ENCODE data around the gene ENDOU.

Gene ENDOU, protein sequence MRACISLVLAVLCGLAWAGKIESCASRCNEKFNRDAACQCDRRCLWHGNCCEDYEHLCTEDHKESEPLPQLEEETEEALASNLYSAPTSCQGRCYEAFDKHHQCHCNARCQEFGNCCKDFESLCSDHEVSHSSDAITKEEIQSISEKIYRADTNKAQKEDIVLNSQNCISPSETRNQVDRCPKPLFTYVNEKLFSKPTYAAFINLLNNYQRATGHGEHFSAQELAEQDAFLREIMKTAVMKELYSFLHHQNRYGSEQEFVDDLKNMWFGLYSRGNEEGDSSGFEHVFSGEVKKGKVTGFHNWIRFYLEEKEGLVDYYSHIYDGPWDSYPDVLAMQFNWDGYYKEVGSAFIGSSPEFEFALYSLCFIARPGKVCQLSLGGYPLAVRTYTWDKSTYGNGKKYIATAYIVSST

GRCh38 chr12:47725091-47725772 lies at the start of gene ENDOU:
TSS of gene ENDOU (minus strand) at chr12:47725490. CDS start at chr12:47725413, 77 bp downstream.
- DNase-seq (ENCODE audit: low read depth in 1 of 2, low spot score in 1 of 2) = no peak

DNA sequence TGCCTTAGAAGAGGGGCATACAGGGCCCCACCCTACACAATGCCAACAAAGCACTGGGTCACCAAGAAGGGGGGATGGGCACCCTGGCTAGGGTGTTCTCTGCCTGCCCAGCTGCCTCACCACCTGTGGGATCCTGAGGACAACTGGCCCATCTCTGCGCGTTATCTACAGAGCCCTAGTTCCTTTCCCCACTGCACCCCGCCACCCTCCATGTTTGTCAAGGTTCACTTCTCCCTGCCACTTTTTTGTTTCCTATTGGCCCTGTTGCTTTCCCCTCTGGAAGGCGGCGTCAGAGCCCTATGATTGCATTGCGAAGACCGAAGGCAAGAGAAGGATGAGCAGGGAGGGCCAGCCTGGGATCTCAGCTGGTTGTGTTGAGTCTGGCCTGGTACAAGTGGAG lies 49.4 kb upstream of the ENDOU start:
- no peak for DNase-seq (ENCODE audit: low read depth in 1 of 2, low spot score in 1 of 2)

- DNase-seq (ENCODE audit: low read depth in 1 of 2, low spot score in 1 of 2) = no peak
Observed at GRCh38 chr12:47773858-47774580, 48.7 kb upstream of the ENDOU start.

GRCh38 chr12:47773062-47773857 lies 48.0 kb upstream of the ENDOU start, which contains the start of gene SLC48A1:
TSS of gene SLC48A1 (plus strand) at chr12:47773238. CDS start at chr12:47773305, 67 bp downstream.
- DNase-seq (ENCODE audit: low read depth in 1 of 2, low spot score in 1 of 2) = peak; percentile 36

DNA sequence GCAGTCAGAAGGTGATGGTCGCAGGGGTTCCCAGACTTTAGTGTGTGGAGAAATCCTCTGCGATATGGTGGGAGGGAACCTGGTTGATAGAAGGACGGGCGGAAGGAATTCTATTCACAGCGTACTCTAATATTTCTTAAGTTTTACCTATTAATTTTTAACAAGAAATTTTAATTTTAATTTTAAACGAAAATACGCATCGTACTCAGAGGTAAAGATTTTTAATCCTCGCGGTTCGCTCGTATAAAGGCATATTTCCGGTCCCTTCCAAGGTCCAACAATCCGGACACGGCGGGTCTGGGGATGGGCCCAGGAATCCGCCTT lies 47.4 kb upstream of the ENDOU start:
- DNase-seq (ENCODE audit: low read depth in 1 of 2, low spot score in 1 of 2) = no peak

DNA sequence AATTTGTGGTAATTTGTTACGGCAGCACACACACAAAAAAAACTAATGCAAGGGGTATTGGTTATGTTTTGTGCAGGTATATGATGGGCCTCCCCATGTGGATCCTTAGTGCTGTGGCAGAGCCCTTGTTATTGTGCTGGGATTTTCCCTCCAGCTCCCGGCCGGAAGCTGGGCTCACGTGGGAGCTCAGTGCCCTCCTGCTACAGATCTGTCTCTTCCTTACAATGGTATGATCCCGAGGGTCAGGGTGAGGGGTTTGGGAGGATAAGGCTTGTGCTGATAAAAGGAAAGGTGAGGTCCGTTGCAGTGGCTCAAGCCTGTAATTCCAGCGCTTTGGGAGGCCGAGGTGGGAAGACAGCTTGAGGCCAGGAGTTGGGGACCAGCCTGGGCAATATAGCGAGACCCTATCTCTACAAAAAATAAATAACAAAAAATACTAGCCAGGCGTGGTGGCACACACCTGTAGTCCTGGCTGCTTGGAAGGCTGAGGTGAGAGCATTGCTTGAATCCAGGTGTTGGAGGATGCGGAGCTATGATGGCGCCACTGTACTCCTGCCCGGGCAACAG lies 46.9 kb upstream of the ENDOU start:
- DNase-seq (ENCODE audit: low read depth in 1 of 2, low spot score in 1 of 2) = no peak

- no peak for DNase-seq (ENCODE audit: low read depth in 1 of 2, low spot score in 1 of 2)
Observed at GRCh38 chr12:47771304-47771703, 46.0 kb upstream of the ENDOU start.

DNA sequence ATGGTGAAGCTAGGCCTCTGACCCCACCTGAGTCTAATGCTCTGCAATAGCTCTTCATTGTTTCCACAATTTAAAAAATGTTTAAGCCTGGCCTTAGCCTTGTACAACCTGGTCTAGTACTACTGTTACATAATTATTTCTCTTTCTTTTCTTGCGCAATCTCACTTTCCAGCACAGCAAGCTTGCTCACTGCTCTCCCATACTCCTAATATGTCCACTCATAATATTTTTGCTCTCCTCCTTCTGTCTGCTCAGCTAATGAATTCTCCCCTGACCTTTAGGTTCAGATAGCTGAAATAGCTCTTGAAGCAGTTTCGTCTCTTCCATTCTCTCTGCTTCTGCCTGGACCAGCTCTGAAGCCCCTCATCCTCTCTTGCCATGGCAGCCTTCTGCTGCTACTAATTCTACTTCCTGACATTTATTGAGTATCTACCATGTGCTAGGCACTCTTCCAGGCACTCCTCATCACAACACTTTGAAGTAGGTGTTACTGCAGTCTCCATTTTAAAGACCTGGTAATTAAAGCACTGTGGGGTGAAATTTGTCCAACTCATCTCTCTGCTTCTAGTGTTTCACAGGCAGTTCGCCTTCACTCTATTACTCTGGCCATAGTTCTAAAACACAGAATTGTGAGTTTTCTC lies 44.9 kb upstream of the ENDOU start:
- DNase-seq (ENCODE audit: low read depth in 1 of 2, low spot score in 1 of 2) = no peak

DNA sequence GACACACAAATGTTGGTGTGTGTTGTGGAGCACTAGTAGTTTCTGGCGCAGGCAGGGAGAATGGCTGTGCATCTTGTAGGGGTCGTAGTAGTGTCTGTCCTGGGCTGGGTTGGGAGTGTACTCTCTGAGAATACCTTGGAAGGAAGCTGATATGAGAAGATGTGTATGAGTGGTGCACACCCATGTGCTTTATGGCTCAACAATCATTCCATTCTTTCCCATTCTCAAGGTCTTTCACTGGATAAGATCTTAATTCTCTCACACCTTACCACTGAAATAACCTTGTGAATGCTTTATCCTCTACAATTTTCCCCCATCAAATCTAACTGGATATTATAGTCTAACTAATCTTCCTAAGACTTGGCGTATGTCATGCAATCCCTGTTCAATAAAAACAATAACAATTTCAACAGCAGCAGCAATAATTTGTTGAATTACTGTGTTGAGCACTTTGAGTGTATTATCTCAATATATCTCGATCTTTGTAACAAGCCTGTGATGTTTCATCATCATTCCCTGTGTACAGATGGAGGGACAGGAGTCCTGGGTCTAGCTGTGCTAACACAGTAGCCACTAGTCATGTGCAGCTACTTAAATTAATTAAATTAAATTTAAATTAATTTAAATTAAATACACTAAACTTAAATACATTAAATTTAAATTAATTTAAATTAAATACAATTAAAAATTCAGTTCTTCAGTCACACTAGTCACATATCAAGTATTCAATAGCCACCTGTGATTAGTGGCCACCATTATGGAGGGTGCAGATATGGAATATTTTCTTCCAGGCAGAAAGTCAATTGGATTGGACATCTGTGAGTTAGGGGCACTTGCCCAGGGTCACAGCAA lies 44.2 kb upstream of the ENDOU start:
- no peak for DNase-seq (ENCODE audit: low read depth in 1 of 2, low spot score in 1 of 2)

GRCh38 chr12:47768323-47768811 lies 43.1 kb upstream of the ENDOU start:
- DNase-seq (ENCODE audit: low read depth in 1 of 2, low spot score in 1 of 2) = no peak

DNA sequence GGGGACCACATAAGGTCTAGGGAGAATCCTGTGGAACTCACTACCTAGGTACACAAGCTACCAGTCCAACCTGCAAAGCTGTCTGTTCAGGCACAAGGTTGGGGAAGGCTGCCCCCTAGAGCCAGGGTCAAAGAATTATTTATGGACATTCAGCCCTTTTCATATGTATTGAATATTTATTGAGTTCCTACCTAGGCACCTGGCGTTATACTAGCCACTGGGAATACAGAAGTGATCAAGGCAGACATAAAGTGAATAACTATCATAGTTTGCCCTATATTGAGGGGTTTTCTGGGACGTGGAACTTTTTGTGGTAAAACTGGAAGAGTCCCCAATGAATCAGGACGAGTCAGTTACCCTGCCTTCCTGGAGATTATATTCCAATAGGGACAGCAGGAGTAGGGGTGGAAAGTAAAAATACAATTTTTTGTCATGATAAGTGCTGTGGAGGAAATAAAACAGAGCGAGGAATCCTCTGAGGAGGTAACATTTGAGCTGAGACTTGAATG lies 42.0 kb upstream of the ENDOU start:
- peak; percentile 35 to 59 for DNase-seq (ENCODE audit: low read depth in 1 of 2, low spot score in 1 of 2)

GRCh38 chr12:47766502-47767215 lies 41.4 kb upstream of the ENDOU start:
- no peak for DNase-seq (ENCODE audit: low read depth in 1 of 2, low spot score in 1 of 2)

GRCh38 chr12:47763481-47764346 lies 38.4 kb upstream of the ENDOU start:
- no peak for DNase-seq (ENCODE audit: low read depth in 1 of 2, low spot score in 1 of 2)

DNA sequence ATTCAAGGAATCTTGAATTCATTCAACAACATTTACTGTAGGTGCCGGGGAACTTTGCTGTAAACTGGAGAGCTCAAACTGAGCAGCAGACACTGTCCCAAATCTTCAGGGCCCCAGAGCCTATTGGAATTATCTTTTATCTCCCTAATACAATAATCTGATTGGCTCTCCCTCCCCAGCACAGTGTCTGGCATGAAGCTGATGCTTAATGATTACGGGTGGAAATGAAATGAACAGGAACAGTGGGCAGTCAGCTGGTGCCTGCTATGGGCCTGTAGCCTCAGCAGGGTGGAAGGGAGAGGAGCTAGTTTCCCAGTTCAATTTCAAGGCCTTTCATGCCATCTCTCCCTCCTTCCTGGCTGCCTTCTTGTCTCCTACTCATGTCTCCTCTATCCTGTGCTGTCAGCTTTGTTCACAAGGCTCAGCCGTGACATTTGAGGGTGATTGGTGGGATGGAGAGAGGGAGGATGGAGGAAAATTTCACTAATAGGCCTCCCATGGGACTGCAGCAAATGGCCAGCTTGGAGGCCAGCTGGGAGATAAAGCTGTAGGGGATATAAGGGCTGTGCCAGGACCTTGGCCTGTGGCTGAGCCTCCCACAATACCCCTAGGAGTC lies 37.7 kb upstream of the ENDOU start:
- no peak for DNase-seq (ENCODE audit: low read depth in 1 of 2, low spot score in 1 of 2)

- peak; percentile 35 to 65 for DNase-seq (ENCODE audit: low read depth in 1 of 2, low spot score in 1 of 2)
Observed at GRCh38 chr12:47758834-47759690, 33.8 kb upstream of the ENDOU start, which contains the start of gene RAPGEF3. TSS of gene RAPGEF3 (minus strand) at chr12:47758880. CDS start at chr12:47758556, 324 bp downstream.

DNA sequence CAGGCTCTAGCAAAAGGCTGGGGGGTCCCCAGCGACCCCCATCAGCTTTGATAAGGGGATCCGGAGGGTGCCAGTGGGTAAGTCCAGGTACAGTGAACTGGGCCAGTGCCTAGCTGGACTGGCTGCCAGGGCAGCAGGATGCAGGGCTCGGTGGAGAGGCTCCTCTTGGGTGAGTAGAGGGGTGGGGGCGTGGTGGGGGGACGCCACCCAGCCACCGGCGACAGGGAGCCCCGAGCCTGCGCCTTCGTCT lies 33.2 kb upstream of the ENDOU start:
- DNase-seq (ENCODE audit: low read depth in 1 of 2, low spot score in 1 of 2) = no peak
